Measurements from ENCODE around the gene EXD3.
A peak's percentile ranks its signal among the peaks of the same experiment; 100 is the strongest.
"Not testable (repeated sequence)": the region's sequence is repeated elsewhere in the genome, so short reads cannot be mapped to it uniquely, and the experiment has no call there.

EXD3 gene

DNA sequence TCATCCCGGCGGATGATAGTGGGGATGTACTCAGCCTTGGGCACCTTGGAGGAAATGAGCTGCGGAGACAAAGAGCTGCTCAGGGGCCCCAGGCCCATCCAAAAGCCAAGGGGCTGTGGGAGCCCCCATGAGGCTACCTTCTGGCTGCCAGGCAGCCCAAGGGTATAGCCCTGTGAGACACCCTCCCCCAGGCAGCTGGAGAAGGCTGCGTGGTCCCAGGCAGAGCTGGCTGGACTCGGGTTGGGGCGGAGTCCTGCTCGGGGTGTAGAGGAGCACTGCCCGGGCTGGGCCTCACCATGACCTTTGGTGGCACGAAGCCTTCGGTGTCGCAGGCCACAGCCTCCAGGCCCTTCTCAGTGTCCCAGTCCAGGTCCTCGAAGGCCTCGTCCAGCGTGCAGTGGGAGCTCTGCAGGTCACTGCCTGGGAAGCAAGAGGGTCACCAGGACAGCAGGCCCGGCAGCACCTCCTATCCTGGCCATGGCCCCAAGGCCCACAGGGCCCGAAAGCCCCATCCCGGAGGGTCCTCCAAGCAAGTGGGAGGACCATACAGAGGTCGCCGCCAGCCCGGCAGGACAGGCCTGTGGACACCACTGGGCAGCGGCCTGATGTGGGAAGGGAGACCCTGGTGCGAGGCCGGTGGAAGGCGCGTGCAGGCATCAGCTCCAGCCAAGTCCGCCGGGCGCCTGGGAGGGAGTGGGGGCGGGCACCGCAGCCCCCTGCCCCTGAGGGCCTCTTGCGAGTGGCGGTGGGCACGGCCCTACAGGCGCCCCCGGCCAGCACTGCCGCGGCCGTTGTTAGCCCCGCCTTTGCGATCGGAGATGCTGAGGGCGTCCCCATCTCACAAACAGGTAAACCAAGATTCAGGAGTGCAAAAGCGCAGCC lies 30.0 kb upstream of the EXD3 start:
- H3K4me1 Mint-ChIP-seq (ENCODE audit: low read depth) = peaks cover 20% of the 10 kb centered on the region
- no peaks in the 10 kb centered on the region for H3K36me3 Mint-ChIP-seq
- no peak overlapping the region for H3K27ac Mint-ChIP-seq
- no peak overlapping the region for H3K4me3 Mint-ChIP-seq
- H3K9me3 Mint-ChIP-seq (ENCODE audit: low read depth) = no peaks in the 10 kb centered on the region
- no peaks in the 10 kb centered on the region for H3K27me3 Mint-ChIP-seq

- no peaks in the 10 kb centered on the region for H3K9me3 Mint-ChIP-seq (ENCODE audit: low read depth)
- H3K36me3 Mint-ChIP-seq = no peaks in the 10 kb centered on the region
- H3K4me3 Mint-ChIP-seq = no peak overlapping the region
- no peaks in the 10 kb centered on the region for H3K27me3 Mint-ChIP-seq
- H3K27ac Mint-ChIP-seq = no peak overlapping the region
- H3K4me1 Mint-ChIP-seq (ENCODE audit: low read depth) = peaks cover 22% of the 10 kb centered on the region
Measured at GRCh38 chr9:137452006-137452760, 29.2 kb upstream of the EXD3 start.

- H3K36me3 Mint-ChIP-seq; H3K9me3 Mint-ChIP-seq (ENCODE audit: low read depth); H3K4me3 Mint-ChIP-seq; H3K27me3 Mint-ChIP-seq; H3K27ac Mint-ChIP-seq: not testable (repeated sequence)
- H3K4me1 Mint-ChIP-seq (ENCODE audit: low read depth) = peaks cover 18% of the 10 kb centered on the region
Measured at GRCh38 chr9:137451264-137452005, 28.5 kb upstream of the EXD3 start.

- H3K27me3 Mint-ChIP-seq; H3K36me3 Mint-ChIP-seq; H3K9me3 Mint-ChIP-seq (ENCODE audit: low read depth); H3K4me3 Mint-ChIP-seq: not testable (repeated sequence)
- Mint-ChIP-seq H3K27ac (peak overlapping the region; percentile 28), H3K4me1 (ENCODE audit: low read depth) (peaks cover 13% of the 10 kb centered on the region)
Measured at GRCh38 chr9:137450539-137451222, 27.7 kb upstream of the EXD3 start.

GRCh38 chr9:137449931-137450538 lies 27.1 kb upstream of the EXD3 start:
- Mint-ChIP-seq H3K9me3 (ENCODE audit: low read depth) (no peaks in the 10 kb centered on the region), H3K36me3 (no peaks in the 10 kb centered on the region), H3K27me3 (no peaks in the 10 kb centered on the region), H3K27ac (no peak overlapping the region), H3K4me1 (ENCODE audit: low read depth) (peaks cover 18% of the 10 kb centered on the region), H3K4me3 (no peak overlapping the region)

GRCh38 chr9:137449081-137449844 lies 26.3 kb upstream of the EXD3 start:
- no peak overlapping the region for H3K27ac Mint-ChIP-seq
- peaks cover 17% of the 10 kb centered on the region for H3K4me1 Mint-ChIP-seq (ENCODE audit: low read depth)
- no peak overlapping the region for H3K4me3 Mint-ChIP-seq
- H3K9me3 Mint-ChIP-seq (ENCODE audit: low read depth) = no peaks in the 10 kb centered on the region
- H3K27me3 Mint-ChIP-seq = no peaks in the 10 kb centered on the region
- H3K36me3 Mint-ChIP-seq = no peaks in the 10 kb centered on the region

DNA sequence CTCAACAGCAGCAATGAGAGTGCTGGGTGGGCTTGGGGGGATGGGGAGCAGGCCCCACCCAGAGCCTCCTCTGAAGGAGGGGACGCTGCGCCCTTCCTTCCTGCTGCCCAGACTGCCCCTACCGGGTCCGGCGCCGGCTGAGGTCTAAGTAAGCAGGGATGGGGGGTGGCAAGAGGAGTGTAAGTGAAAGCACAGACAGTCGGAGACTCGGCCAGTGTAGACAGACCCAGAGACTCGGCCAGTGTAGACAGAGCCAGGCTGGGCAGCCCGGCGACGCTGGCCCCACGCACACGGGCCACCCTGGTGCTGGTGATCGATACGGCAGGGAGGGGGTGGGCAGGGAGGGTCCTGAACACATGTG lies 25.6 kb upstream of the EXD3 start:
- peaks cover 17% of the 10 kb centered on the region for H3K4me1 Mint-ChIP-seq (ENCODE audit: low read depth)
- H3K4me3 Mint-ChIP-seq = no peak overlapping the region
- no peaks in the 10 kb centered on the region for H3K36me3 Mint-ChIP-seq
- H3K27me3 Mint-ChIP-seq = peaks cover under 1% of the 10 kb centered on the region
- no peaks in the 10 kb centered on the region for H3K9me3 Mint-ChIP-seq (ENCODE audit: low read depth)
- no peak overlapping the region for H3K27ac Mint-ChIP-seq

- H3K4me1 Mint-ChIP-seq (ENCODE audit: low read depth) = peaks cover 17% of the 10 kb centered on the region
- H3K4me3 Mint-ChIP-seq = no peak overlapping the region
- peaks cover 2% of the 10 kb centered on the region for H3K27me3 Mint-ChIP-seq
- no peaks in the 10 kb centered on the region for H3K9me3 Mint-ChIP-seq (ENCODE audit: low read depth)
- H3K27ac Mint-ChIP-seq = no peak overlapping the region
- H3K36me3 Mint-ChIP-seq = no peaks in the 10 kb centered on the region
Measured at GRCh38 chr9:137447722-137448601, 25.0 kb upstream of the EXD3 start.

GRCh38 chr9:137446851-137447471 lies 24.0 kb upstream of the EXD3 start:
- H3K4me3 Mint-ChIP-seq = no peak overlapping the region
- H3K27me3 Mint-ChIP-seq = peaks cover 4% of the 10 kb centered on the region
- peaks cover 15% of the 10 kb centered on the region for H3K4me1 Mint-ChIP-seq (ENCODE audit: low read depth)
- no peak overlapping the region for H3K27ac Mint-ChIP-seq
- no peaks in the 10 kb centered on the region for H3K9me3 Mint-ChIP-seq (ENCODE audit: low read depth)
- H3K36me3 Mint-ChIP-seq = no peaks in the 10 kb centered on the region

- peaks cover 6% of the 10 kb centered on the region for H3K27me3 Mint-ChIP-seq
- no peak overlapping the region for H3K27ac Mint-ChIP-seq
- H3K9me3 Mint-ChIP-seq (ENCODE audit: low read depth) = no peaks in the 10 kb centered on the region
- H3K4me1 Mint-ChIP-seq (ENCODE audit: low read depth) = peaks cover 17% of the 10 kb centered on the region
- H3K4me3 Mint-ChIP-seq = no peak overlapping the region
- H3K36me3 Mint-ChIP-seq = no peaks in the 10 kb centered on the region
Measured at GRCh38 chr9:137445930-137446431, 23.0 kb upstream of the EXD3 start.

- Mint-ChIP-seq H3K4me3 (no peak overlapping the region), H3K27me3 (peaks cover 6% of the 10 kb centered on the region), H3K4me1 (ENCODE audit: low read depth) (peaks cover 14% of the 10 kb centered on the region), H3K36me3 (no peaks in the 10 kb centered on the region), H3K9me3 (ENCODE audit: low read depth) (no peaks in the 10 kb centered on the region), H3K27ac (no peak overlapping the region)
Measured at GRCh38 chr9:137445275-137445807, 22.4 kb upstream of the EXD3 start.

- H3K4me1 Mint-ChIP-seq (ENCODE audit: low read depth) = peaks cover 12% of the 10 kb centered on the region
- no peaks in the 10 kb centered on the region for H3K36me3 Mint-ChIP-seq
- H3K9me3 Mint-ChIP-seq (ENCODE audit: low read depth) = no peaks in the 10 kb centered on the region
- H3K4me3 Mint-ChIP-seq = no peak overlapping the region
- peaks cover 6% of the 10 kb centered on the region for H3K27me3 Mint-ChIP-seq
- H3K27ac Mint-ChIP-seq = no peak overlapping the region
Measured at GRCh38 chr9:137444106-137444790, 21.3 kb upstream of the EXD3 start.
